SK-MEL-5 (cell line): ENCODE results near the gene CELA3B. TPM values are rescaled to one million over a fixed set of nuclear protein-coding genes. Genes with fewer than 3 reads are reported as not detected.
"Not testable (repeated sequence)": the region's sequence is repeated elsewhere in the genome, so short reads cannot be mapped to it uniquely, and the experiment has no call there.

Experiments used
- DNase-seq: peaks from one replicate; pipeline ENCODE4 v3.0.0-alpha.2; 2016; ENCODE audit warnings: low read depth, low spot score
- in situ Hi-C: cut with HindIII; loops from 2 replicates; pipeline ENCODE4 v1.10.0; 2016; ENCODE audit warnings: low sequenced_read_pairs, high pct_unique_total_duplicates, low pct_unique_long_range_greater_than_20kb
- small RNA-seq, 2 experiments: library from RNA; depleted of rRNA; stranded (forward); fragments of <200 nt; gene quantifications; one replicate each; pipeline ENCODE3, GENCODE V24; 2014
- total RNA-seq: library from RNA; depleted of rRNA; stranded (reverse); fragments of >200 nt; shearing (Covaris generic); gene quantifications from 2 replicates; pipeline ENCODE4 v1.2.3, GENCODE V29; 2014; rRNA removed

The CELA3B gene
- total RNA-seq, 1 experiment from 2014 or later = not detected

GRCh38 chr1:22024485-22025367, 47.9 kb downstream of the CELA3B start:
- in situ Hi-C loops = no loop called here
- DNase-seq = no peak

DNA sequence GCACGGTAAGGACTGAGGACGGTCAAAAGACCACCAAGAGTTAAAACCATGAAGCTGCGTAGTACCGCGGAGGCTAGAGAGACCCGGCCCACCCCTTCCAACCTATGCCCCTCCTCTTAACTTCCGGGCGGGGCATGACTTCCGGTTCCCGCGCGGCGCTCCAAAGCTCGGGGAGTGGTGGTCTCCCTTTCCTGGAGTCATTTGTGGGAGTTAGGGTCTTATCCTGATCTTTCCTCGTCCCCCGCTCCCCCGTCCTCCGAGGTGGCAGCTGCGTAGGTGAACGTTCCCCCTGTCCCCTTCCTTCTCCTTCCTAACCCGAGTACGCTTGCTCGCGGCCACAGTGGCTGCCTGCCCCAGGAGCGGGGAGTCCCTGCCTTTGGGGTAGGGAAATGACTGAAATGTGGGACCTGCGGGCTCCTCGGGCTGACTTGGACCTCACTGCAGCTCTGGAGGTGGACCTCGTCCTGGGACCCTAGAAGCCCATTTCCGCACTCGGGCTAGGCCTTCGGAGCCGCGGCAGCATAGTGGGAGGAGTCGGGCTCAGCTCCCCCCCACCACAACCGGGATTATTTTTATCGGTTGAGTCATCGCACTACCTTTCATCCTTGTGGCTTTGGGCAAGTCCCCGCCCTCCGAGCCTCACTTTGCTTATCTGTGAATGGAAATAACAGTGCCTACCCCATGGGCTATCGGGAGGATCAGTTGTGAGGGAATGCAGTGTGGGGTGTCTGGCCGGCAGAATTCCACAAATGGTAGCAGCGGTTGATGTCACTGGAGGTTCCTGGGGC, 48.7 kb downstream of the CELA3B start:
- in situ Hi-C loops = no loop called here
- DNase-seq = peak; percentile 78

GRCh38 chr1:22026924-22027289, 50.1 kb downstream of the CELA3B start:
- no peak for DNase-seq
- in situ Hi-C loops = no loop called here

DNA sequence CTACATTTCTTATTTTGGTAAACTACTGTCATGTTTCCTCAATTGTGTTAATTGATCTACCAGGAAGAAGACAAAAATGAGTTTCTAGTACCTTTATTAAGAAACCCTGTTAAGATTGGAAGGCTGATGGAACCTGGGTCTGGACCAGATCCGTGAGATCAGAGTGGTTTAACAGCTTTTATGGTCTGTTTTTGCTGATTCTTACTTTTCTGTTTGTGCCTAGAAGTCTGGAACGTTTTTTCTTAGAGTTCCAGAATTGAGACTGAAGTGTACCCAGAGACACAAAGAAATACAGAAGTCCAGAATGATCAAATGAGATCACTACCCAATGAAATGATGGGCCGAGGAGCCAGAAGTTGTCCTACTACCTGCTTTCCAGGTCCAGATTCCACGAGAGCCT, 53.2 kb downstream of the CELA3B start:
- in situ Hi-C loops = no loop called here

DNA sequence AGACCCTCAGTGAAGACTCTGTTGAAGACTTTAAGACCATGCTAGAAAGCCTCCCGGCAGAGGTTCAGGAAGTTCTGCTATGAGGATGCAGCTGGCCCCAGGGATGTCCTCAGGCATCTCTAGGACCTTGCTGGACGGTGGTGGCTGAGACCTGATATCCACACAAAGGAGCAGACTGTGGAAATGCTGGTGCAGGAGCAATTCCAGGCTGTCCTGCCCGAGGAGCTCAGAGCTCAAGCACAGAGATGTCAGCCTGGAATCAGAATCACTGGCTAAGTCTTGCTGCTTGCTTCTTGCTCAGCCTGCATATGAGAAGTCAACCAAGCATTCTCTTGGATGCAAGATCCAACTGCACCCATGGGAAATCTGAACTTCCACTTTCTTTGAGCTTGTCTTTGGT, 53.7 kb downstream of the CELA3B start:
- in situ Hi-C loops = no loop called here
- DNase-seq = no peak

More for the DNA sequence above, 53.2 kb downstream of the CELA3B start:
- DNase-seq = no peak

DNA sequence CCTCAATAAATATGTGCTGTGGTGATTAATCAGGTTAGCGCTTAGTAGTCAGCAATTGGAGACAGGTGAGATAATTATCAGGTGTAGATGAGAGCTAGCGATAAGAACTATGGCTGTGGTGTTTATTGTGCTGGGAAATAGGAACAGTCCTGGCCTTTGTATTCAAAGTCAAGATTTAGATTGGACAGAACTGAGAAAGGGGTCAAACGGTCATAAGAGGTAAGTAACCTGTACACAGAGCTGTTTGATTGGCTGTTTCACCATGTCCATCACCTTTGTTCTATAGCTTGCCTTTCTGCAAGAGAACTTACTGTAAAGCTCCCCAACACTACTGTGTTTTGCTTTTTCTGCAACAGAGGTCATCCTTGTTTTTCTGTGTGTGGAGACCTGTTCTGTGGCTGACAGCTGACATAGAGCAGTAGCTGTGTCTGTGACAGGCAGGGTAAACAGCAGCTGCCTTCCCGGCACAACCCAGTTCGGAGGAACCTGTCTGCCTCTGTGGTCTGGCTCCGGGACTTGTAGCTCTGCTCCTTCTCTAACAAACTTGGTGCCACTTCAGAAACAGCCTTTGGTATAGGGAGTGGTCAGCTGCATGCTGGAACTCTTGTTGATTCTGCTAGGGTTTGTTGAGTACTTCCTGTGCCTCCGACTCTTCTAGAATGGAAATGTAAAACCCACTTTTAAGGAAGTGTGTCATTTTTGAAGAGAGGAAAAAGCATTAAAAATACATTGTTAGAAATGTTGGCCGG, 54.6 kb downstream of the CELA3B start:
- in situ Hi-C loops = no loop called here
- DNase-seq = no peak

DNA sequence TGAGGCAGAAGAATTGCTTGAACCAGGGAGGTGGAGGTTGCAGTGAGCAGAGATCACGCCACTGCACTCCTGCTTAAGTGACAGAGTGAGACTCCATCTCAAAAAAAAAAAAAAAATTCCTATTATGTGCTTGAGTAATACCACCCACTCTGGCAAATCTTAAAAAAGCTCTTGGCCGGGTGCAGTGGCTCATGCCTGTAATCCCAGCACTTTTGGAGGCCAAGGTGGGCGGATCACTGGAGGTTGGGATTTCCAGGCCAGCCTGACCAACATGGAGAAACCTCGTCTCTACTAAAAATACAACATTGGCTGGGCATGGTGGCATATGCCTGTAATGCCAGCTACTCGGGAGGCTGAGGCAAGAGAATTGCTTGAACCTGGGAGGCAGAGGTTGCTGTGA, 58.0 kb downstream of the CELA3B start:
- in situ Hi-C loops, DNase-seq: not testable (repeated sequence)

- in situ Hi-C loops = no loop called here
- no peak for DNase-seq
Measured at GRCh38 chr1:22037520-22037919, 60.7 kb downstream of the CELA3B start.

DNA sequence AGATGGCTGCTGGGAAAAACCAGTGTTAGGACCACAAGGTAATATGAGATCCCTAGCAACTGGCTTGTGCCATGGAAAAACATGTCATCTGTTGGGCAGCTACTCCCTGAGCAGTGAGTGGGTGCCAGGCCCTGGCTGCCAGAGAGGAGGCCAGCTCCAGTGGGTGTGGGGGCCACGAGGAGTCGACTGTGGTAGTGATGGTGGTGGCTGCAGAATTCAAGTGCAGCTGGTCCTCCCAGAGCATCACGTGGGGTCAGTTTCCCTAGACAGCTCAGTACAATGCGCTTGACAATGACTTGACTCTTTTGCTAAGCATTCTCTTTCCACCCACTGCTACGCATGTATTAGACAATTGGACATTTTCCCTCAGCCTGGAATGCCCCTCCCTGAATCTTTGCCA, 61.2 kb downstream of the CELA3B start:
- in situ Hi-C loops = no loop called here
- DNase-seq = no peak

Small RNA genes lying within 50 kb of the gene (small RNA-seq; reads per million reads assigned to genes)
- gene RN7SL186P = 0 reads per million in 2 experiments
- 0 reads per million in 2 experiments for gene RN7SL386P
- gene RNU6-1022P = 0 reads per million in 2 experiments
- gene RNU6-776P = 0 reads per million in 2 experiments

Other genes with a start within 250 kb of the CELA3B start
- 57.3 and 58.3 TPM in 2 replicates for gene USP48, start 193.9 kb upstream of the CELA3B start, total RNA-seq
- gene LDLRAD2, start 164.8 kb upstream of the CELA3B start, total RNA-seq = not detected in 2 replicates
- 7.2 and 9.6 TPM in 2 replicates for gene HSPG2, start 39.7 kb upstream of the CELA3B start, total RNA-seq
- gene CELA3A, start 24.6 kb downstream of the CELA3B start, total RNA-seq = not detected in 2 replicates
- gene CDC42, start 75.7 kb downstream of the CELA3B start, total RNA-seq = 240 and 257 TPM in 2 replicates
- 0.16 and 0.18 TPM in 2 replicates for gene WNT4, start 166.1 kb downstream of the CELA3B start, total RNA-seq